NCI-H748 (cell line): ENCODE measurements around the gene TNIP3.
A peak's percentile ranks its signal among the peaks of the same experiment; 100 is the strongest.

Experiments used
- DNase-seq: peaks from one replicate; lab custom pipeline; 2025; ENCODE audit not compliant: unreplicated experiment; lab: John Stamatoyannopoulos, UW

Gene TNIP3

GRCh38 chr4:121139533-121140222 is 24.4 kb downstream of the TNIP3 start:
- DNase-seq: no peak

DNA sequence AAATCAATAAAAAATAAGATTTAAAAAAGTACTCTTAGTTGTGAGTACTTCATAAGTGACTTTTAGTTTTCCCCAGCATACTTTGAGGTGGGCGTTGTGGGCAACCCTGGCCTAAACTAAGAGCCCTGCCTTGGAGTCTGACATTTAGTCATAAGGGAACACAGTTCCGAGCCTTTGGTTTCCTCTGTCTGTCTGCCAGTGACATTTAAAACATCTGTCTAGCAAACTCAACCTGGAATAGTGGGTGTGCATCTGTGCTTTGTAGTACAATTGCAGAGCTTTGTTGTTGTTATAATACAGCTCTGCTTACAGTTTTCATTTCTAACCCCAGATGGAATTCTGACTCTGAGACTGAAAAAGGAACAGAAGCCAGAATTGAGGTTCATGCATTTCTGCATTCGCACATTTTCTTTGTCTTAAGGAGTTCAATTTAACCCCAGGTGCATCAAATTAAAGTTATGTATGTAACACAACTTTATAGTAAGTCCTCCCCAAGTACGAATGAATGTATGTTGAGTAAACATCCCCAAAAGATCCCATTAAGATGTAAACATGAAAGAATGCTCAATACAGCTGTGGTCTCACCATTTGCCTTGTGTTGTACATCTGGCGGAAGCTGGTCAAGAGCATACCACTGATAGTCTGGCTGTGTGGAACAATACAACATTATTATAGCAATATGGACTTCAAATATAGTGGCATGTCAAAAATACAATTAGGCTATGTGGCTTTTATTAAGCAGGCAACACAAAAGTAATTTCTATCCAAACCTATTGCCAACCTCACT is 25.9 kb downstream of the TNIP3 start:
- no peak for DNase-seq

DNA sequence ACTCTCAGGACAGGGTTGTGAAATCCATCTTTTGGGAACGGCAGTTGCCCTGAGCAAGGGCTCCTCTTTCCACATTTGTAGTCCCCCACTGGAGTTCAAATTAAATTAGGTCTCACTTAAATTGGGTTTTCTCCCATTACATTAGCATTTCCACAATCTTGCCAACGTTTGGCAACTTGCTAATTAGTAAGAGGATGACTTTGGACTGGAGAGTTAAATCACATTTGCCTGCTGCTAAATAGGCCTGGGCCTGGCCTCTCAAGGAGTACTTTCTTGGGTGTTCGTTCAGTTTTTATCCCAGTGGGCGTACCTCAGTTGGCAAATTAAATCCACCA is 33.8 kb downstream of the TNIP3 start:
- DNase-seq: no peak

DNA sequence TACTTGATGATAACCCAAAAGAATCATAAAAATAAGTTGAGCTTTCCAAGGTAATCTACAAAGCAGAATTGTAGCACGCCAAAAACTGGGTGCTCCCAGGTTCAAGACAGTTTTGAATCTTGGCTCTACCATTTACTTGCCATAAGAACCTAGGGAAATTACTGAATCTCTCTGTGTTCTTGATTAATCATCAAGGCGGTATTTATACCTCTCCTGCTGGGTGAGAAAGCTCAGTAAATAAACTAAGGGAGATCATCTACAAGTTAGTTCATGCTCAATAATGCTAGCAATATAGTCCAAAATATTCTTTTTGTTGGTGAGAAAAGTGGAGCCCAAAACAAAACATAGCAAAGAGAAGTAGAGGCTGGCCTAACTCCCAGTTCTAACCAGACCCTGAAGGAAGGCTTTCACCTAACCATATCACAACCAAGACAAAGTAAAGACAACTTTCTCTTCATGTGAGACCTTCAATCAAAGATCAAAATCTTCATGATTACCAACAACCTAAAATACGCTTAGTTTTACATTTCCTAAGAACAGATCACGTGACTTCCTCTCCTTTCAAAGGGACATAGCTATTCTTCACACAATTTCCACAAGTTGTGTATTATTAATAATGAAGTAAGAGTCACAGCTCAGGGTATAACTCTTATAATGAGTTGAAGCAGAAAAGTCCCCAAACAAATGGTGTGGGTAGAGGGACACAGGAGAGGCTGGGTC is 34.4 kb downstream of the TNIP3 start:
- DNase-seq: no peak

- DNase-seq: no peak
These were observed 37.0 kb downstream of the TNIP3 start for GRCh38 chr4:121127100-121127499.

GRCh38 chr4:121126449-121127006 is 37.6 kb downstream of the TNIP3 start:
- no peak for DNase-seq

GRCh38 chr4:121125498-121125885 is 38.6 kb downstream of the TNIP3 start:
- no peak for DNase-seq

GRCh38 chr4:121122661-121123060 is 41.5 kb downstream of the TNIP3 start:
- DNase-seq: no peak

DNA sequence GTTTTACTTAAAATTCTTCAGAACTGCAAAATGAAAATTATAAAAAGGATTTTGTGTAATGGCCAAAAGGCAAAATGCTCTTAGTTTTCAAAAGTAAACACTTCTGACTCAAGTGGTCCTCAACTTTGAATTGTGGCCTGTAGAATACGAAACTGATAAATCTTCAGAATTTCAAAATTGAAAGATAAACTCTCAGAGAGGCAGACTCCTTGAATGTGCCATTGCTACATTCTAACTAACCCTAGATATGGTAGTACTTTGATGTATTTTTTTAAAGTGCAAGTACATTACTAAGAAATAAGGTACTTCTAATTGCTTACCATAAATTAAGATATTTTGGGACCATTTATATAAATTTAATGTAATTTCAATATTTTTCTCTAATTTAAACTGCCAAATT is 44.4 kb downstream of the TNIP3 start:
- no peak for DNase-seq

GRCh38 chr4:121118344-121118743 is 45.8 kb downstream of the TNIP3 start:
- DNase-seq: no peak

DNA sequence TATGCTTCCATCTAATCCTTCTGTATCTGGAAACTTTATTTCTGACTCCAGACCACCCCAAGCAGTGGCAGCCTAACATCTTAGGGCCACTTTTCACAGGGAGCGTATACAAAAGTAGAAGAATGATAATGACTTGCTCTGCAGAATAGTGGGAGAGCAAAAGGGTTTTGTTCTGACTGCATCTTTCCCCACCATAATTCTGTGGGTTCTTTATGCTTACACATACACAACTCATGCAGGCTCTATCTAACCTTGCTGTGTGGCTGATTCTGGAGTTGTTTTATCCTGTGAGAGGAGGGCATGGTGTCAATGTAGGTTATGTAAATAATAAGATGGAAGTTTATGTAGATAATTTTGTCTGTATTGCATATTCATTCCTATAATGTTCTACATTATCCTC is 49.4 kb downstream of the TNIP3 start:
- no peak for DNase-seq

DNA sequence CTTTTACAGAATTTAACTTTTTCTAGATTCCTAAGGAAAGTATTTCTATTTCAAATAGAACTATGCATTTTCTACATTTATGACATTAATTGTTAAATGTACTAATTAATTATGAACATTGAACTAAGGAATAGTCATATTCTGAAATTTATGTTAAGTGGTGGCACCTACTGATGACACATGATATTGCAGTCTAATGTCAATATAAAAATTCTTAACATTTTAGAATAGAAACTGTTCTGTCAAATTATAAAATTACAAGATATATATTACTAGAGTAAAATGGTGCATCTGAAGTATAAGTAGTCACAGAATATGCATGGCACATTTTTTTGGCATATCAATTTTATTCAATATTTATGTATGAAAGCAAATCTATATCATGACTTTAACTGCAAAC is 51.6 kb downstream of the TNIP3 start:
- DNase-seq: no peak

DNA sequence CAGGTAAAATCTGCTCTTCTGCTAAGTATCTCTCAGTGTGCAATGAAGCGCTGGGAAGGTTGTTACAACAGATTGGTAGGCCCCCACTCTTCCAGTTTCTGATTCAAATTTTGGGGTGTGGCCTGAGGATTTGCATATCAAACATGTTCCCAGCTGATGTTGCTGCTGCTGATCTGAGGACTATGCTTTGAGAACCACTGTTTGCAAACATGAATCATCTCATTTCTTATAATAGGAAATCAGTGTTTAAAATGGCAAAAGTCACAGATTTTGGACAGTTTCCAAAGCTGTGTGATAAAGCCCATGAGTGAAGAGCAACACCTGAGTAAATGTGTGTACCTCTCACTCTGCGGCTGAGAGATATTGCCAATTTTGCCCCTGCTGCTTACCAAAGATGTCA is 55.6 kb downstream of the TNIP3 start:
- DNase-seq: peak; percentile 93

- no peak for DNase-seq
These were observed 56.6 kb downstream of the TNIP3 start for GRCh38 chr4:121107507-121107906.

- no peak for DNase-seq
These were observed 63.9 kb downstream of the TNIP3 start for GRCh38 chr4:121100093-121100775.

DNA sequence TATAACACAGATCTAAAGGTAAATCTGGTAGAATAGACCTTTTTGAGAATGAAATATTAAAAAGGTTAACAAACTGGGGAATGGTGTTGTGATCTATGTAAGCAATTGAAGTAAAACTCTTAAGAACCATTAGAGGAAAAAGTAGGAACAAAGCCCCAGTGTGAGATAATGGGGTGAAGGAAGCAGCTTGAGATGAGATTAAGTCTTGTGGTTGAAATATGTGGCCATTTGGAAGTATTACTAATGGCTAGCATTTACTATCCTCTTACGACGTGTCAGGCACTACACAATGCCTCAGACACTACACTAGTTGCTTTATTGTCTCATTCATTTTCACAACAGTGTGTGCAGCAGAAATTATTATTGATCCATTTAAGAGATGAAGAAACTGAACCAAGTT is 65.9 kb downstream of the TNIP3 start:
- no peak for DNase-seq

DNA sequence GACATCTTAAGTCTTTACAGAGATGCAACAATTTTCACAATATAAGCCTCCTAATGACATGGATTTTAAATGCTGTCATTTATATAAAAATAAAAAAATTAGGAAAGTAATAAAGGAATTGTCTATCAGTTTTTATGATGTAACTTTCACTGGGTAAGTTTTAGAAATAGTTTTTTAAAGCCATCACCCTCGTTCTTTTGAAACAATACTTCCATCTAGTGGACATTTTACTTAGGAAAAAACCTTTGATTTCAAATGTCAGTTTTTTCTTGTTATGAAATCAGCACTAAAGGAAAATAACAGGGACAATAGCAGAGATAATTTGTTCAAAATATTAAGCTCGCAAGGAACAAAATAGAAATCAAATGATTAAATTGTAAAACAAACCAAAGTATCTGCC is 67.5 kb downstream of the TNIP3 start:
- DNase-seq: peak; percentile 14

GRCh38 chr4:121096191-121096590 is 67.9 kb downstream of the TNIP3 start:
- no peak for DNase-seq

DNA sequence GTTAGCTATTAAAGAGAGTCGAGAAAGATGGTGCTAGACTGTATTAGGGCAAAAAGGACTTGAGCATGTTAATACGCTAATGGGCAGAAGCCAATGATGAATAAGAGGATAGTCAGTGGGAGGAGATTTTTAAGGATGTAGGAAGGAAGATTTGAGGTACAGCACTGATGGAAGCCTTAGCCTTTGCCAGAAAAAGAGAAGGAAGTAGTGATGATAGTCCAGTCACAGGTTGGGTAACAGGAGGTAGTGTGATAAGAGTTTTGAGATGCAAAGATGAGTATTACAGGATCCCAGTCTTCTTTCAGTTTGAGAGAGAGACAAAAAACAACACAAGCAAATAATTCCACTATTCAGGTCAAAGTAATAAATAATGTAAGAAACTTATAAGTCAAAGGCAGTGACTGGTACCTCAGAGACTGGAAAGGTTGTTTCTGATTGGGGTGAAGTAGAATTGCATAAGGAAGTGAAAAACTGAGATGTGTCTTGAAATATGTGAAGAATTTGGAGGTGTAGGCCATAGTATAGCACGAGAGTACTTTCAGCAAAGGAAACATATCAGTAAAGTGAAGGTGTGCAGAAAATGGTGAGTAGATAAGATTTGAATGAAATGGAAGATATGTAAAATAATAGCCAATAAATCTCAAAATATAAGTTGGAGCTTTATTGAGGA is 69.7 kb downstream of the TNIP3 start:
- no peak for DNase-seq

DNA sequence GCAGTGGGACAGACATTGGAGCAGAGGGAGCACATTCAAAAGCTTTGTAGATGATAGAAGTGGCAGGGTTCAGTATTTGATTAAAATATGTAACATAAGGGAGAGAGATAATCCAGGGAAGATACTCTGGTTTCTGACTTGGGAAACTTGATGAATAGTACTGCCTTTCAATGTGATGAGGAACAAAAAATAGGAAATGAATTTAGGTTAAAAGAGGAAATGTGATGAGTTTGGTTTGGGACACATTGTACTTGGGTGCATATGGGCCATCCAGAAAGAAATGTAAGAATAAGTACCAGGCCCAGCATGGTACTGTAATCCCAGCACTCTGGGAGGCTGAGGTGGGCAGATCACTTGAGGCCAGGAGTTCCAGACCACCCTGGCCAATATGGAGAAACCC is 70.9 kb downstream of the TNIP3 start:
- no peak for DNase-seq

DNA sequence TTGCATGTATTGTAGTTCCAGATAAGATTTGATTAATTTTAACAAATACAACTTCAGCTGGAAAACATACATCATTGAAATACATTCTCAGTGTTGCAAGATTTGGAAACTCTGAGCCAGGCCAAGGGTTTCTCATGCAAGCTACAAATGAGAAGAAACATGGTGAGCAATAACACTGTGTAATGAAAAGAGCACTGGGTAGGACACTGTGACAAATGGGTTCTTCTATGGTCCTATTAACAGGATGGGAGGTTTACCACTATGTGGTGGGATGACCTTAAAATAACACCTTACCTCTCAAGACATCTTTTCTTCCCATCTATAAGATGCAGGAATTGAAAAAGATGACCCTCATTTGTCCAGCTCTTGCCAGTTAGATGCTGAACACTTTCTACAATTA is 72.2 kb downstream of the TNIP3 start:
- no peak for DNase-seq
